SK-N-DZ (cell line): ENCODE results near the gene CDKL1.
"Not testable (repeated sequence)": the region's sequence is repeated elsewhere in the genome, so short reads cannot be mapped to it uniquely, and the experiment has no call there.

Experiments used
- DNase-seq: peaks from one replicate; pipeline ENCODE4 v3.0.0-alpha.2; 2015; ENCODE audit warnings: low spot score

CDKL1 gene

DNA sequence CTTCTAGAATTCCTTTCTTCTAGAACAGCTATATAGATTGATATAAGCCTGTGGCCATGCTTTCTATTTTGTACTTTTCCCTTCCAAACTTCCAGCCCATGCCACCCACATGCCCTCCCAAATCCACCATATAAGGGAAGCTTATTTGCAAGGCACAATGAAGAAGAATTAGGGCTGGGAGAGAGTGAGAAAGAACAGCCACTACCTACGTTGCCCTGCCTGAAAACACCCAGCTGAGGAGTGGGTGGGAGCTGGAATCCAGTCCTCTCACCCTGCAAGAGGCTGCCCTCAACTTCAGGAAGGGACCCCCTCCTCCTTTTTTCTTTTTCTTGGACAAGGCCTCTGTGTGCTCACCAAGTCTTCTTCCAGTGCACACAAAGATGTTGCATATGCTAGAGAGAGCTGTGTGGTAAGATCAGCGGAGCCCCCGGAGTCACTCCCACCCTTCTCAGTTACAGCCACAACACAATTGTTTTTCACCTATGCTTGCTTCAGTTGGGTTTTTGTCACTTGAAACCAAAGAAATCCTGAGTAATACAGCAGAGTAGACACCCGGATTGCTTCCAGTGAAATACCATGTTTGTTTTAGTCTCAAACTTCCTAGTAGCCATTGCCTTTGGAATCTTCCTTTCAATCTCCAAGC lies 38.8 kb downstream of the CDKL1 start:
- DNase-seq = no peak

DNA sequence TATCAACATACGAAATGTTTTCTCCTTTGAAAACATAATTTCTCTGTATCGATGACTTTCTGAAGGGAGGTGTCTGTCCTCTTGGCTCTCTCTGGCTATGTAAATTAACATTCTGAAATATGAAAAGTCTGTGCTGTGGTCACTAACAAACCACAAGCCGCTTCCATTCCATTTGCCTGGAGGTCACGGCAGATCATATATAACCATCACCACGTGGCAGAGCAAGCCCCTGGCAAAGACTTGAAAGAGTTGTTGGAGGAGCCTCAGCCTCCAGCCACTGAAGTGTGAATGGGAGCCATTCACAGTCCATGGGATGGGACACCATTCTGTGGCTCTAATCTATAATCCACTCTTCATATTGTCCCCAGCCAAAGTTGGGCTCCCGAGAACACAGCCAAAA lies 39.6 kb downstream of the CDKL1 start:
- DNase-seq = no peak

DNA sequence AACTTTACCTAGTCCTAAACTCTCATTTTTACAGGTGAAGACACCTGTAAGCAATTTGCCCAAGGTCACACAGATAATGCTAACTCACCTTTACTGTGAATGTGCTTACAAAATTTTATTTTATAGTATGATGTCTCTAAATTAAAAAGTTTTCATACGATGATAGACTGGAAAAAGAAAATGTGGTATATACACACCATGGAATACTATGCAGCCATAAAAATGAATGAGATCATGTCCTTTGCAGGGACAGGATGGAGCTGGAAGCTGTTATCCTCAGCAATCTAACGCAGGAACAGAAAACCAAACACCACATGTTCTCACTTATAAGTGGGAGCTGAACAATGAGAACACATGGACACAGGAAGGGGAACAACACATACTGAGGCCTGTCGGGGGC lies 40.4 kb downstream of the CDKL1 start:
- DNase-seq = not testable (repeated sequence)

DNA sequence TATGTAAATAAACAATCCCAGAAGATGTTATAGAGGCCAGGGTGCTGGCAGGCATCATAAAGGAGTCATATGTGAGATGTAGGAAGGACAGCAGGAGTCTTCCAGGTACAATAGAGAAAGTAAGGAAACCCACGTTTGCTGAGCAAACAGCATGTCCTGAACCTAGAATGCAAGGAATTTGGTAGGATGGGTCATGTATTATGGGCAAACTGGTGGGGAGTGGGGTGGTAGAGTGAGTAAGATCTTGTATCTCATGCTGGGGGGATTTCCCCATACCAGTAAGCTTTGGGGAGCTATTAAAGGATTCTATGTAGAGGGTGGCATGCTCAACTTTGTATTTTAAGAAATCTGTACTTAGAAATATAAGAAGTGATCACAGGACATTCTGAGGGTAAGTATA lies 41.0 kb downstream of the CDKL1 start:
- DNase-seq = no peak

DNA sequence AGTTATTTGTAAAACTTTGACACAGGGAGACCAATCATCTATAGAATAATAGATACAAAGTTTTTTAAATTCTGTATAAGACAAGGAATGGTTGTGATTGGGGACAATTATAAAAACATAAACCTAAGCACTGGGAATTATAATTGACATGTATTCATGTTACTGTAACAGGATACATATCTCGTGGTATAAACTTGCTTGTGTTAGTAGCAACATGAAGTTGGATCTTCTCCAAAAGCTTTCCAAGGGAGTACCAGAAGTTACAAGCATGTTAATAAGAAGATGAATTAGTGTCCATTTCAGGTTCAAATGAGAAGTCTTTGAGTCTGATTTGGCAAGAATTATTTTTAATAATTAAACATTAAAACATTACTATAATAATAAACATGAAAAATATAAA lies 42.2 kb downstream of the CDKL1 start:
- DNase-seq = no peak

DNA sequence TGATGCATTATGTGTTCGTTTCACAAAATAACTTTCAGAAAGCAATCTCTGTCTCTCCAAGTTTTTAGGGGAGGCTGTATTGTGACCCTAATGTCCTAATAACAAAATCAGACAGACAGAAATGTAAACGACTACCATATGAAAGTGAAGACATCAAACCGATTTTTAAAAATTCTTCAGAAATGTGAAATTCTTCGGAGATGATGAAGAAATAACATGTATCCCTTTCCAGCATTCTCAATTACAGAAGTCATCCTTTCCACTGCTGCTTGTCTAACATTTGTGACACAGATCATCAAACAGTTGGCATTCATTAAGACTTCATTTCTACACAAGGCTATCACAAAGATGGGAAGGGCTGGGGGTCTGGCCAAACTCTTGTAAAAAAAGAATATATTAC lies 43.6 kb downstream of the CDKL1 start:
- no peak for DNase-seq

DNA sequence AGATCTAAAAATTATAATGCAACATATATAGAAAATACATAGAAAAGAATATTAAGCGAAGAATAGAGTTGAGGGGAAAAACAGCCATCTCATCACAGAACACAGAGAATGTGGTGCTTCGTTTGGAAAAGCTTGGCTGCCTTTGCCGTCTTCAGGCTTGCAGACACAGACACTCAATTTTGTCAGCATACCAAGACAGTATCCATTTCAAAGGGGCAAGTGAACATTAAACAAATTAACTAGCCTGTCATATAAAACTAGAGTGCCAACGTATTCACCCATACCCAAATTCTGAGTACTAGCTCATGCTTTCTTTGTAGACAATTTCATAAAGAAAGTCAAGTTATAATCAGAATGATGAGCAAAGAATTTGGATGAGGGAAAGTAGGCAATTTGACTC lies 44.1 kb downstream of the CDKL1 start:
- DNase-seq = no peak

DNA sequence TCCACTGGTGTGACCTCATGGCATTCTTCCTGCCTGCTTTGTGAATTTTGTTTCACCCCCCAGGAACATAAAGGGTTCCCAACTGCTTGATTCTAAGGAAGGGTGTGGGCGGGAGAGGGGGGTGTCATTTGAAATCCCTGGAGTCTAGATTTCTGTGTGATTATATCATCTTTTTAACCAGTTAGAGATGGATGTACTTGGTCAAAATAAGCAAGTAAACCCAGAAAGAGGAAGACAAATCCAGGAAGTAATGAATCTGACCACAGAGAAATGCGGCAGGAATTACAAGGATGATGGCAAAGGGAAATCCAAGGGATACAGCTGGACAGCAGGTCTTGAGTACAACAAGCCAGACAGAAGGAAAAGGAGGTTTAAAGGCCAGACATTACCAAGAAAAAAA lies 45.7 kb downstream of the CDKL1 start:
- no peak for DNase-seq

DNA sequence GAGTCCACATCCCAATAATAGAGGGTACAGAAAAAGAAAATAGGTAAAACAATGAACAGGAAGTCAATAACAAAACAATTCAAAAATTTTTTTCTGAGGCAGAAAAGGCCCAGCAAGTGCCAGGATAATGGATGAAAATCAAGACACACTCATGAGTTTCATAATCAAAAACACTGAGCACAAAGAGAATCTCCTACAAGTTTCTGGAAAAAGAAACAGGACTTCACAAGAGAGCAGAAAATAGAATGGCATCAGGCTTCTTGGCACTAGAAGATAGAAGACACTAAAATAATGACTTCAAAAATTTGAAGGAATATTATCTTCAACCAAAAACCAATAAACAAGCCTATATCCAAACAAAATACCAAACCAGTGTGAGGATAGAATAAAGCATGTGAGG lies 47.7 kb downstream of the CDKL1 start:
- no peak for DNase-seq

DNA sequence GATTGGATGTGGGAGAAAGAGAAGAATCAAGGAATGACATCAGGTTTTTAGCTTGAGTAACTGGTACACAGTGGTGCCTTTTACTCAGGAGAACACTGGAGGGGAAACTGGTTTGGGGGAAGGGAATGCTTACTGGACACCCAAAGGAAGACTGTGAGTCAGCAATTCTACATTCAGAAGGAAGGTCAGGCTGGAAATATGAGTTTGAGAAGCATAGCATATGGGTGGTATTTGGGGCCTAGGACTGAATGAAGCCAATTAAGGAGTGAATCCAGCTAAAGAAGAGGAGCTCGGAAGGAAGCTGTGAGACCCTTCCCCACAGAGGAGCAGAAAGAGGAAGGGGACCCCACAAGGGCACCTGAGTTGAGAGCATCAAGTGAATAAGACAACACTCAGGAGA lies 49.2 kb downstream of the CDKL1 start:
- DNase-seq = no peak

DNA sequence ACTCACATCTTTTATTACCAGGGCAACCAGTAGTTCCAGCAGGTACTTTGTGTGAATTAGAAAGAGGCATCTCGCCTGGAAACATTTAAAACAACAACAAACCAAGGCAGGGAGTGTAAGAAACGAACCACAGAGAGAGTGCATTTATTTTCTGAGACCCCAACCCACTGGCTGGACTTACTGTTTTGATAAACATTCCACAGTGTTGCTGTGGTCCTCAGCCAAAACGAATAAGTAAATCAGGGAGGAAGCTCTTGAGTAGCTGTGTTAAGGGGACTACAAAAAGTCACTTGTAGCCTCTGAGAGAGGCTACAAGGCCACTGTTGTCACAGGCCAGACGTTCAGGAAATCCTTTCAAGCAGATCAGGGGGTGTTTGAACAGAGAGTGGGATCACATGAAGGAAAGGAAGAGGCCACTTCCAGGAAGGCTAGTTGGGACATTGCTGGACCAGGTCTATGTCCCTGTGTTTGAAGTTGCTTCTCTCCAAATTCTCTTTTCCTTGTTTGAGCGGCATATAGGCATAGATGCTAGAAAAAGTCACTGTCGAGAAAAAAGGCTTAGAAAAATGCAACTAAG lies 50.7 kb downstream of the CDKL1 start:
- DNase-seq = no peak

DNA sequence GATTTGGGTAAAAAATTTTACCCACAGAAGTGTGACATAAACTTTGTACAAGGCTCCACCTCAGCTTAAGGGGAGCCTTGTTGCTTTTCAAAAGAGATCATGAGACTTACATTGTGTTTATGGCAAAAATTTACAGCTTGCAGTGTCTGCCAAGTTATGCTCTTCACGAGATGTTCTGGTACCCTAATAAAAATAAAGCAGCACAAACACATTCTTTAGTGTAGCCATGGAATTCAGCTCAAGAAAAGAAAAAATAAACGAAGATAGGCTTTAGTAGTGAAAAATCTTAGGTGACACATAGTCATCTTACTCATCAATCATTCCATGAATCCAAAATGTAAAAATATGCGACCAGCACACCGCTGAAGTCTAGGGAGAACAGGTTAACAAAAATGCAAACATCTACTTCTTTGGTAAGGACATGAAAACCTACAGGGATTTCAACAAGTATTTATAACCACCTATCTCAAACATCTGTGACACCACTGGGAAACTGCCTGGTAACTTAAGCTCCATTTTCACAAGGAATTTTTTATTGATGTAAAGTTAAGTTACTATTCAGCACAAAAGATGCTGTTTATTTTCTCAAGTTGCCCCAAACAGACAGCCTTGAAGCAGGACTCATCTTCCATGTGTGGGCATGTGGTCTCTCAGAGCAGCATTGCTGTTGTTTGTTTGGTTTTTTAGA lies 51.7 kb downstream of the CDKL1 start:
- no peak for DNase-seq

DNA sequence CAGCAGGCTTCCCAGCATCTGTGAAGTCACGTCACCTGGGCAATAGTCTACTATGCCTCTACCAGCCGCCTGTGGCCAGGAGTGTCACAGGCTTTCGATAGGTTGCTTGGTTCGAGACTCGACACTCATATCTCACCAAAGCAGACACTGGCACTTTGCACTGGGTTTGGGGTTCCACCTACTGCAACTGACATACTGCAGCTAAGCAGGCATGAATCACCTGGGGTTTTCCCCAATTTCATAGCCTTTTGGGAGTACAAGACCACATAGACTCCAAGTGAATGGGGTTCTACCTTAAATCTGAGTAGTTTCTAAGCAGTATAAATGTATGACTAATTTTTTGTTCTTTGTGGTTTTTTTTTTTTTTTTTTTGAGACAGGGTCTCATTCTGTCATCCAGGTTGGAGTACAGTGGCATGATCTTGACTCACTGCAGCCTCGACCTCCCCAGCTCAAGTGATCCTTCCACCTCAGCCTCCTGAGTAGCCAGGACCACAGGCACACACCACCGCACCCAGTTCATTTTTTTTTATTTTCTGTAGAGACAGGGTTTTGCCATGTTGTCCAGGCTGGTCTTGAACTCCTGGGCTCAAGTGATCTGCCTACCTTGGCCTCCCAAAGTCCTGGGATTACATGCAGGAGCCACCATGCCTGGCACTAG lies 52.4 kb downstream of the CDKL1 start:
- DNase-seq = no peak

DNA sequence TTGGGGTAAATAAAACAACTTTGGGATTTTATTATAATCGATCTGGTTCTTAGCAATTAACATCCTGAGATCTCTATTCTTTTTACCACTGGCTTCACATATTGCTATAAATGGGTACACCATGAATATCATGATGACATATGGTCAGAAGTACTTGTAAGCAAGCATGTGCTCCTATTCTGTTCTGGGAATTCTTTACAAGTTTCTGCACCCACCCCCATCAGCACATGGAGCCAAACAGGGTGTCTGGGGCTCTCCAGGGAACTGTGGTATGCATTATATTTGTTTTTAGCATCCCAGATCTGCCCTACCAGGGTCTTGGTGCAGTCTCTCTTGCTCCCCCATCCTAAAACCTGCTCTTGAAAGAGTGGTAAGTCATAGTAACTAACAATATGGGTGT lies 53.2 kb downstream of the CDKL1 start:
- DNase-seq = no peak

DNA sequence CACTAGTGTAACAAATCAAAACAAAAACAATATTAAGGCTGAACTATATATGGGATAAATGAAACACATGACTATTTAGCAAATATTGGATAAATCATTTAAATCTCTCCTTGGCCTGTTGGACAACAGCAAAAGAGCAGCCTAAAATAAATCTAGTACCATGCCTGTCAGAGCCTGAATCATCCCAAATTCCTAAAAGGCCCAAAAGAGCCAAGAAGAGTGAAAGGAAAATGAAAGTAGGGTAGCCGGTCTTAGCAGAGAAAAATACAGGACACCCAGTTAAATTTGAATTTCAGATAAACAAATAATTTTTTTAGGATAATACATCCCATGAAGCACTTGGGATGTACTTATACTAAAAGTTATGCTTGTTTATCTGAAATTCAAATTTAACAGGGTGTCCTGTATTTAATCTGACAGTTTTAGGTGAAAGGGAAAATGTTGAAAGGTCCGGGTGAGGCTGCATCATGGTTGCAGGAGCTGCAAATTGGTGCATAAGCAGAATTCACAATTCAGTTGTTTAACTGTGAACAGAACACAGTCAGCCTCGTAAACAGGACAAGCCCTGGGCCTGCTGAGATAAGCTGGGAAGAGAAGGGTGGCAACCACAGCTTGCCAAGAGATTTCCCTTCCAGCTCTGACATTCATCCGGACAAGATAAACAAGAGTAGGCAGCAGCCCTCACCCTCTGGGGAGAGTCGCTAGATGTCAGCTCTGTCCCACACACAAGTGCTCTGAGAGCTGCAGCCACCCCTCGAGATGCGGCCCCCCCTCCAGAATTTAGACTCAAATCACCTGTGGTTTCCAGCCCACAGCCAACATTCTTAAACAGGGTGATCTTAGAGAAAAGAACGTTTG lies 54.2 kb downstream of the CDKL1 start:
- DNase-seq = peak; percentile 22

DNA sequence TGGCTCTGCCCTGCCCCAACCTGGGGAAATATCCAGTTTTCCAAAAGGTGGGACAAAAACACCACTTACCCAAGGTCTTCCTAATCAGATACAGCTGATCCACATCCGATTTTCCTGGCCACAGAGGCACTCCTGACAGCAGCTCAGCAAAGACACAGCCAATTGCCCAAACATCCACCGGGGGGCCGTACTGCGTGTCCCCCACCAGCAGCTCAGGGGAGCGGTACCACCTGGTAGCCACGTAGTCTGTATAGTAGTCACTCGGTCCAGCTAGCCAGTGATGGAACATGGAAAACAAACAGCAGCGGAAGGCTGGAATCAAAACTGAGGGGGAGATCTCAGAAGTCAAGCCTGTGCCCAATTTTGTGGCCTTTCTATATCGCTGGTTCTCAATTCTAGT lies 55.7 kb downstream of the CDKL1 start:
- peak; percentile 21 for DNase-seq

DNA sequence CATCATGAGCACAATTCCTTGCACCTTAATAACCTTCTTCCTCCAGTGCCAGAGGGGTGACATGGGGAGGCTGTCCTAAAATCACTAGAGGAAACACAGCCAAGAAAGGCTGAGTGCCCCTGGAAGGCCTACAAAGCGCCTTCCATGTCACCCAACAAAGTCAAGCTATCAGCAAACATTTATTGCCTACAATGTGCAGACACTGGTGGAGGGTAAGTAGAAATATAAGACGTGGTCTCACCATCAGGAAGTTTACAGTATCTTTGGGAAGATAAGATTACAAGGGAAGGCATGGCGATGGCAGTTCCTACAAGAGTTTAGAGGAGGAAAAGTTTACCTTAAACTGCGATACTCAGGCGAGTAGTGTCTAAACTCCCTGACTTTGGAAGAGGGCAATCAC lies 56.6 kb downstream of the CDKL1 start:
- DNase-seq = no peak

DNA sequence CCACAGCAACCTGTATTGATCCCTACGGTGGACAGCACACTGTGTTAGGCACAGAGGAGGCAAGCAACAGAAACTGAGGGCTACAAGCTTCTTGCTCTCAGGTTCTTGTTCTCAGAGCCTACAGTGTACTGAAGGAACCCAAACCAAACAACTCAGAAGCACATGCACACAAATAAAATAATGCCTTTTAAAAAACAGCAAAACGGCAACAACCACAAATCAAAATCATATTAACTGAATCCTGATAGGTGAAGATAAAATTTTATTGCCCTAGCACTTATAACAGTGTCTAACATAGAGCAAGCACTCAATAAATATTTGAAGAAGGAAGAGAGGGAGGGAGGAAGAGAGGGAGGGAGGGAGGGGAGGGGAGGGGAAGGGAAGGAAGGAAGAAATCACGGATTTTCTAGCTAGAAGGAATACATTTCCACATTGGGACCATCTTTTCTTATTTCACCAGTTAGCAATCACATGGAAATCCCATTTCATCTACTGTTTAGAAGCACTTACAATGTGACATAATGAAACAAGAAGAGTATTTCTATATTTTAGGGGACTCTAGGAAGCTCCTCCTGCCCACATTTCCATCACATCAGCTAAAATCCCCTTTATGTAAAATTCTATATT lies 57.4 kb downstream of the CDKL1 start:
- no peak for DNase-seq

DNA sequence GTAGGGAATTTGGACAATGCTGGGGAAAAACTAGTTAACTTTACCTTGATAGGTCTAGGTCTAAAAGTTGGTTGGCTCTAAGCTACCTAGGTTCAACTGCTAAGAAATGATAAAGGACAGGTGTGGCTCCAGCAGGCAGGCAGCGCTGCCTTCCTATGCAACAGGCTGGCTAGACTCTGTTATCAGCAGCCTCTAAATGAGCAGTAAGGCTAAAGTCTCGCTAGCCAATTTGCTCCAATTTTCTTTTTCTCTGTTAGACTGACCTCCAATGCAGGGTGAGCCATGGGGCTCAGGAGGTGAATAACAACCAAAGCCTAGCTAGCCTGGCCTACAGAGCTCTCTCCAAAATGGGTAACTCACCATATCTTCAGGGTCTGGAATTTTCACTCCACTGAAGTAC lies 58.1 kb downstream of the CDKL1 start:
- no peak for DNase-seq

DNA sequence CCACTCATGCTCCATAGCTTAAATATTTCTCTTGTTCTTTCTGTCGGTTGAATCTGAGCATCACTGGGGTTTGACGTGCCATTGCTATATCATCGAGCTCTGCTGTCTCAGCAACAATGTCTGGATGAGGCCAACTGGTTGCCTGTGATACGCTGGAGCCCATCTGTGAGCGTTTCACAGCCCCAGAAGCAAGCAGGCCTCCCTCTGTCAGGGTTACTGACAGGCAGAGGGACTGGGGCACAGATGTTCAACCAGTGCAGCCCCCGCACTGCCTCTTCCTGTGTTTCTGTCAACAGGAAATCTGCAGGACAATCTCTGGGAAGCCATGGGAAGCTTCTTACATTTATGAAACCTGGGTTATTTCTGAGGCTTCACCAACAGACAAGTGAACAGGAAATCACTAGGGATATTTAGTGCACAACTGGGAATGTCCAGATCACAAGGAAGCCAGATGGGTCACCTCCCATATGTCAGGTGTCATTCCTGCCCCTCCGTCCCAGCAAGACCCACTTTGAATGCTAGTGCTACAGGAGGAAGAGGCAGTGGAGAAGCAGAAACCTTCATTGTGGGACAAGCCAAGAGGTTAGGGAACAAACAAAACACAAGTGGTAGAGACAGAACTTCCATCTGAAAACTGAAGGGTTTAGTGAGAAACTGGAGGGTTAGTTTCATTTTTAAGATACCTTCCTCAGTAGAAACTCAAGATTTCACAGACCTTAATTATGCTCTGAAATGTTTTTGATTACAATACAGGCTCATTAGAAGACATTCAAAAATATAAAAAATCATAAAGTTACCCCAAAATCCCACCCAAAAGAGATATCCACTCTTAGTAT lies 60.5 kb downstream of the CDKL1 start:
- DNase-seq = peak; percentile 69
